WTC11 (cell line): ENCODE data around the gene HLCS. TPM values are rescaled to one million over a fixed set of nuclear protein-coding genes. Genes with fewer than 3 reads are reported as not detected.

Experiments
- ATAC-seq: fragments of 200-7000 bp; cut with Tn5 transposase; 2 replicates; pipeline ENCODE4 v1.10.0; 2021; ENCODE audit warnings: mild to moderate bottlenecking, moderate library complexity
- CTCF ChIA-PET: fragments of 300-600 bp; sonication (Branson Sonifier 250); formaldehyde crosslinking; loops from one replicate; lab custom pipeline; 2021; ENCODE audit warnings: antibody characterized with exemption; lab: Charles Lee
- POLR2A ChIA-PET: fragments of 350-600 bp; sonication (Branson Sonifier 250); formaldehyde crosslinking; loops from one replicate; lab custom pipeline; 2021; ENCODE audit warnings: antibody characterized with exemption; lab: Charles Lee
- DNase-seq: peaks from one replicate; pipeline ENCODE4 v3.0.0; 2021; ENCODE audit warnings: low spot score
- H3K27ac Mint-ChIP-seq: 2 replicates; pipeline ENCODE4 v1.8.0; 2021; ENCODE audit warnings: mixed read lengths
- H3K27me3 Mint-ChIP-seq: 2 replicates; pipeline ENCODE4 v1.8.0; 2021; ENCODE audit warnings: low read depth, mild to moderate bottlenecking, moderate library complexity, mixed read lengths
- H3K36me3 Mint-ChIP-seq: 2 replicates; pipeline ENCODE4 v1.8.0; 2021; ENCODE audit warnings: mixed read lengths
- H3K4me1 Mint-ChIP-seq: 2 replicates; pipeline ENCODE4 v1.8.0; 2022; ENCODE audit warnings: mixed read lengths
- H3K4me3 Mint-ChIP-seq: 2 replicates; pipeline ENCODE4 v1.8.0; 2021; ENCODE audit warnings: mild to moderate bottlenecking, moderate library complexity, mixed read lengths
- H3K9me3 Mint-ChIP-seq: 2 replicates; pipeline ENCODE4 v1.8.0; 2021; ENCODE audit warnings: mixed read lengths
- ETV6 ChIP-seq: sonication (generic); formaldehyde crosslinking; IDR thresholded peaks from 2 replicates; pipeline ENCODE4 v1.8.1; 2022; ENCODE audit warnings: mild to moderate bottlenecking, missing genetic modification reagents
- FOXK1 ChIP-seq: sonication (generic); formaldehyde crosslinking; IDR thresholded peaks from 2 replicates; pipeline ENCODE4 v1.8.0; 2022; ENCODE audit warnings: mild to moderate bottlenecking, moderate library complexity, missing genetic modification reagents
- FOXP1 ChIP-seq: sonication (generic); formaldehyde crosslinking; IDR thresholded peaks from 2 replicates; pipeline ENCODE4 v1.8.0; 2022; ENCODE audit warnings: missing genetic modification reagents, mild to moderate bottlenecking, moderate library complexity, borderline replicate concordance
- GTF2I ChIP-seq: fragments of 250-450 bp; sonication (Bioruptor Pico); conservative IDR thresholded peaks from 2 replicates; pipeline ENCODE4 v1.4.0; 2021; ENCODE audit warnings: mild to moderate bottlenecking
- JUN ChIP-seq: sonication (generic); formaldehyde crosslinking; IDR thresholded peaks from 2 replicates; pipeline ENCODE4 v1.8.0; 2023; ENCODE audit warnings: mild to moderate bottlenecking, missing genetic modification reagents
- MYBL2 ChIP-seq: sonication (generic); formaldehyde crosslinking; IDR thresholded peaks from 2 replicates; pipeline ENCODE4 v1.8.1; 2023; ENCODE audit warnings: mild to moderate bottlenecking, moderate library complexity, missing genetic modification reagents
- NFE2L1 ChIP-seq: sonication (generic); formaldehyde crosslinking; IDR thresholded peaks from 2 replicates; pipeline ENCODE4 v1.8.1; 2023; ENCODE audit warnings: missing genetic modification reagents
- NFYB ChIP-seq: sonication (generic); formaldehyde crosslinking; conservative IDR thresholded peaks from 2 replicates; pipeline ENCODE4 v1.8.0; 2022; ENCODE audit warnings: low read depth, missing genetic modification reagents
- NR3C1 ChIP-seq: sonication (generic); formaldehyde crosslinking; conservative IDR thresholded peaks from 2 replicates; pipeline ENCODE4 v1.8.1; 2023; ENCODE audit warnings: low read depth, mild to moderate bottlenecking, missing genetic modification reagents
- PRDM15 ChIP-seq: sonication (generic); formaldehyde crosslinking; IDR thresholded peaks from 2 replicates; pipeline ENCODE4 v1.8.0; 2022; ENCODE audit warnings: missing genetic modification reagents
- RELA ChIP-seq: sonication (generic); formaldehyde crosslinking; IDR thresholded peaks from 2 replicates; pipeline ENCODE4 v1.8.1; 2022; ENCODE audit warnings: missing genetic modification reagents, mild to moderate bottlenecking, borderline replicate concordance
- SMAD3 ChIP-seq: sonication (generic); formaldehyde crosslinking; IDR thresholded peaks from 2 replicates; pipeline ENCODE4 v1.8.0; 2022; ENCODE audit warnings: missing genetic modification reagents, mild to moderate bottlenecking, borderline replicate concordance
- SP1 ChIP-seq: sonication (generic); formaldehyde crosslinking; conservative IDR thresholded peaks from 2 replicates; pipeline ENCODE4 v1.8.1; 2022; ENCODE audit warnings: missing genetic modification reagents
- TCF7 ChIP-seq: sonication (generic); formaldehyde crosslinking; IDR thresholded peaks from 2 replicates; pipeline ENCODE4 v1.8.0; 2022; ENCODE audit warnings: mild to moderate bottlenecking, low read depth, missing genetic modification reagents, moderate library complexity
- TEAD4 ChIP-seq: sonication (generic); formaldehyde crosslinking; IDR thresholded peaks from 2 replicates; pipeline ENCODE4 v1.8.0; 2022; ENCODE audit warnings: mild to moderate bottlenecking, missing genetic modification reagents
- USF1 ChIP-seq: sonication (generic); formaldehyde crosslinking; IDR thresholded peaks from 2 replicates; pipeline ENCODE4 v1.8.0; 2022; ENCODE audit warnings: mild to moderate bottlenecking, missing genetic modification reagents
- ZNF317 ChIP-seq: sonication (generic); formaldehyde crosslinking; IDR thresholded peaks from 2 replicates; pipeline ENCODE4 v1.8.1; 2023; ENCODE audit warnings: low read depth, mild to moderate bottlenecking, moderate library complexity, missing genetic modification reagents, borderline replicate concordance
- ZNF425 ChIP-seq: fragments of 250-450 bp; sonication (Bioruptor Pico); conservative IDR thresholded peaks from 2 replicates; pipeline ENCODE4 v1.9.0; 2021; ENCODE audit warnings: mild to moderate bottlenecking
- ZNF532 ChIP-seq: fragments of 250-450 bp; sonication (Bioruptor Pico); IDR thresholded peaks from 2 replicates; pipeline ENCODE4 v1.9.0; 2021; ENCODE audit warnings: mild to moderate bottlenecking, borderline replicate concordance
- total RNA-seq: library from RNA; stranded (reverse); gene quantifications from 3 replicates; pipeline ENCODE4 v1.2.3, GENCODE V29; 2021
- TF ChIP-seq, protein P1 (sequence below): fragments of 250-450 bp; sonication (Bioruptor Pico); IDR thresholded peaks from 2 replicates; pipeline ENCODE4 v2.1.2; 2022; ENCODE audit warnings: mild to moderate bottlenecking, moderate library complexity

The HLCS gene
- total RNA-seq, 1 experiment from 2014 or later, result 9.3 TPM

- POLR2A ChIA-PET, result no interaction called here
- CTCF ChIA-PET, result interaction anchor here (1.6 kb wide), 1 partner anchor 70 kb away, joined by 4 read pairs; no protein-coding TSS in a partner anchor
- no peaks in the 10 kb centered on the region for H3K27me3 Mint-ChIP-seq
- ATAC-seq, result no peak
- H3K9me3 Mint-ChIP-seq, result no peaks in the 10 kb centered on the region
- H3K4me3 Mint-ChIP-seq, result no peak overlapping the region
- H3K4me1 Mint-ChIP-seq, result peaks cover 4% of the 10 kb centered on the region; the same call in 1 of the 2 replicates
- no peaks in the 10 kb centered on the region for H3K36me3 Mint-ChIP-seq
- H3K27ac Mint-ChIP-seq, result no peak overlapping the region
- TF ChIP-seq MYBL2 (CRISPR knock-in tag) (no peak), ZNF532 (CRISPR knock-in tag) (no peak)
- DNase-seq, result no peak
Observed at GRCh38 chr21:36847189-36847588, 119.3 kb downstream of the HLCS start.

DNA sequence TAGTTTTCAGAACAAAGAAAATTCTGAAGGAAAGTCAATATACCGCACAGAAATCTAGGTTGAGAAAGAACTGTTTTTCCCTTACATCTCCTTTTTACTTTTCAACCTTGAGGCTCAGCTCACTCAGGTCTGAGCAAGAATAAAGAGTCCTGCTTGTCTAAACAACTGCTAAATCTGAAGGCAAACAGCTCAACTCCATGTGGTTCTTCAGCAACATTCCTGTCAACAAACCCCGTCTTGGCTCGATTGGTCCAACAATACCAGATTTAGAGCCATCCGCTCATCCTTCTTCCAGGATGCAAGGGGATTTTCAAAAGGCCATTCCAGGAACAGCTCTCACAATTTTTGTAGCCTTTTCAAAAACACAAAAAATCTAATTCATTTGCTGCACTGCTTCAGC is 119.8 kb downstream of the HLCS start:
- Mint-ChIP-seq H3K27ac (no peak overlapping the region), H3K9me3 (no peaks in the 10 kb centered on the region), H3K4me3 (no peak overlapping the region), H3K27me3 (no peaks in the 10 kb centered on the region)
- TF ChIP-seq TEAD4 (CRISPR knock-in tag) (no peak), JUN (CRISPR knock-in tag) (no peak), ETV6 (no peak), SP1 (no peak), PRDM15 (CRISPR knock-in tag) (no peak), NR3C1 (CRISPR knock-in tag) (no peak), ZNF425 (CRISPR knock-in tag) (no peak), ZNF317 (CRISPR knock-in tag) (no peak), RELA (CRISPR knock-in tag) (no peak), GTF2I (CRISPR knock-in tag) (no peak), NFE2L1 (no peak), TCF7 (no peak), SMAD3 (CRISPR knock-in tag) (no peak), NFYB (CRISPR knock-in tag) (no peak), FOXK1 (CRISPR knock-in tag) (no peak), USF1 (CRISPR knock-in tag) (no peak), FOXP1 (CRISPR knock-in tag) (no peak)
- TF ChIP-seq, protein P1, sequence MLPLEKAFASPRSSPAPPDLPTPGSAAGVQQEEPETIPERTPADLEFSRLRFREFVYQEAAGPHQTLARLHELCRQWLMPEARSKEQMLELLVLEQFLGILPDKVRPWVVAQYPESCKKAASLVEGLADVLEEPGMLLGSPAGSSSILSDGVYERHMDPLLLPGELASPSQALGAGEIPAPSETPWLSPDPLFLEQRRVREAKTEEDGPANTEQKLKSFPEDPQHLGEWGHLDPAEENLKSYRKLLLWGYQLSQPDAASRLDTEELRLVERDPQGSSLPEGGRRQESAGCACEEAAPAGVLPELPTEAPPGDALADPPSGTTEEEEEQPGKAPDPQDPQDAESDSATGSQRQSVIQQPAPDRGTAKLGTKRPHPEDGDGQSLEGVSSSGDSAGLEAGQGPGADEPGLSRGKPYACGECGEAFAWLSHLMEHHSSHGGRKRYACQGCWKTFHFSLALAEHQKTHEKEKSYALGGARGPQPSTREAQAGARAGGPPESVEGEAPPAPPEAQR (CRISPR knock-in tag), result no peak
- TF ChIP-seq, all 79 proteins: peak for 0
- H3K4me1 Mint-ChIP-seq, result peaks cover 4% of the 10 kb centered on the region; the same call in 1 of the 2 replicates
- ATAC-seq (no peak), DNase-seq (no peak)
- ChIA-PET CTCF (no interaction called here), POLR2A (interaction anchor here (0.6 kb wide), 1 partner anchor 78 kb away, joined by 3 read pairs; no protein-coding TSS in a partner anchor)
- no peaks in the 10 kb centered on the region for H3K36me3 Mint-ChIP-seq
